Stimulated activated CD4-positive, alpha-beta T cell treated with anti-CD3 and anti-CD28 coated beads, Interleukin-12 subunit alpha, Interleukin-12 subunit beta, amount 100 ng/mL, for 24 hours (primary cell): ENCODE results near the gene JOSD1.

Experiments used
- DNase-seq, 2 experiments: peaks; one replicate each; pipeline ENCODE4 v3.0.0-alpha.2; 2020; ENCODE audit warnings: low read depth in 2 of 2

The JOSD1 gene

GRCh38 chr22:38733329-38733723 lies 32.6 kb upstream of the JOSD1 start:
- peak in 1 of 2 experiments; percentile 38 for DNase-seq

GRCh38 chr22:38732251-38732815 lies 31.6 kb upstream of the JOSD1 start:
- DNase-seq: no peak

- DNase-seq: no peak
Observed at GRCh38 chr22:38731703-38732161, 31.0 kb upstream of the JOSD1 start.

- DNase-seq: no peak
Observed at GRCh38 chr22:38730411-38730871, 29.7 kb upstream of the JOSD1 start.

- DNase-seq: no peak
Observed at GRCh38 chr22:38729946-38730345, 29.2 kb upstream of the JOSD1 start.

- DNase-seq: no peak
Observed at GRCh38 chr22:38728871-38729796, 28.4 kb upstream of the JOSD1 start.

- no peak for DNase-seq
Observed at GRCh38 chr22:38727530-38728451, 27.0 kb upstream of the JOSD1 start.

- no peak for DNase-seq
Observed at GRCh38 chr22:38727123-38727522, 26.4 kb upstream of the JOSD1 start.

- DNase-seq: no peak
Observed at GRCh38 chr22:38725900-38726655, 25.3 kb upstream of the JOSD1 start.

GRCh38 chr22:38724926-38725571 lies 24.3 kb upstream of the JOSD1 start:
- no peak for DNase-seq

GRCh38 chr22:38724176-38724575 lies 23.4 kb upstream of the JOSD1 start:
- DNase-seq: no peak

GRCh38 chr22:38721551-38721950 lies 20.8 kb upstream of the JOSD1 start:
- DNase-seq: no peak

GRCh38 chr22:38720350-38720749 lies 19.6 kb upstream of the JOSD1 start:
- DNase-seq: no peak

GRCh38 chr22:38719196-38719595 lies 18.5 kb upstream of the JOSD1 start:
- DNase-seq: no peak

- DNase-seq: no peak
Observed at GRCh38 chr22:38718414-38718813, 17.7 kb upstream of the JOSD1 start.

- no peak for DNase-seq
Observed at GRCh38 chr22:38717244-38717643, 16.5 kb upstream of the JOSD1 start.

- no peak for DNase-seq
Observed at GRCh38 chr22:38716826-38717225, 16.1 kb upstream of the JOSD1 start.

GRCh38 chr22:38716271-38716670 lies 15.5 kb upstream of the JOSD1 start:
- DNase-seq: no peak

- no peak for DNase-seq
Observed at GRCh38 chr22:38715852-38716251, 15.1 kb upstream of the JOSD1 start.

- DNase-seq: no peak
Observed at GRCh38 chr22:38715176-38715764, 14.5 kb upstream of the JOSD1 start.
